Measurements from ENCODE around the gene WNT1. TPM values are rescaled to one million over a fixed set of nuclear protein-coding genes. Genes with fewer than 3 reads are reported as not detected.

WNT1 gene
- total RNA-seq, 4 donors from 2014 or later = not detected

- TF ChIP-seq CTCF (IDR thresholded peaks at IDR 0.05) (no peak), EP300 (IDR thresholded peaks at IDR 0.05) (no peak), POLR2A (IDR thresholded peaks at IDR 0.05) (no peak), POLR2AphosphoS5 (IDR thresholded peaks at IDR 0.05) (no peak)
- H3K27me3 ChIP-seq = no peaks in the 10 kb centered on the region
- DNase-seq (ENCODE audit: low spot score in 2 of 2) = no peak
- no peaks in the 10 kb centered on the region for H3K9me3 ChIP-seq
- H3K4me1 ChIP-seq = peaks cover 15% of the 10 kb centered on the region
- peaks cover 34% of the 10 kb centered on the region for H3K36me3 ChIP-seq
- H3K4me3 ChIP-seq = no peak overlapping the region
- H3K27ac ChIP-seq = no peak overlapping the region
Observed at GRCh38 chr12:49012739-49013138, 34.6 kb downstream of the WNT1 start.

GRCh38 chr12:49013428-49013827 is 35.3 kb downstream of the WNT1 start:
- Histone ChIP-seq H3K4me3 (no peak overlapping the region), H3K9me3 (no peaks in the 10 kb centered on the region), H3K27ac (no peak overlapping the region), H3K4me1 (peaks cover 19% of the 10 kb centered on the region), H3K27me3 (no peaks in the 10 kb centered on the region), H3K36me3 (peaks cover 34% of the 10 kb centered on the region)
- 91% methylated on average over 3 of the region's 3 CpGs for WGBS
- no peak for DNase-seq (ENCODE audit: low spot score in 2 of 2)
- TF ChIP-seq EP300 (IDR thresholded peaks at IDR 0.05) (no peak), POLR2A (IDR thresholded peaks at IDR 0.05) (no peak), POLR2AphosphoS5 (IDR thresholded peaks at IDR 0.05) (no peak), CTCF (IDR thresholded peaks at IDR 0.05) (no peak)

DNA sequence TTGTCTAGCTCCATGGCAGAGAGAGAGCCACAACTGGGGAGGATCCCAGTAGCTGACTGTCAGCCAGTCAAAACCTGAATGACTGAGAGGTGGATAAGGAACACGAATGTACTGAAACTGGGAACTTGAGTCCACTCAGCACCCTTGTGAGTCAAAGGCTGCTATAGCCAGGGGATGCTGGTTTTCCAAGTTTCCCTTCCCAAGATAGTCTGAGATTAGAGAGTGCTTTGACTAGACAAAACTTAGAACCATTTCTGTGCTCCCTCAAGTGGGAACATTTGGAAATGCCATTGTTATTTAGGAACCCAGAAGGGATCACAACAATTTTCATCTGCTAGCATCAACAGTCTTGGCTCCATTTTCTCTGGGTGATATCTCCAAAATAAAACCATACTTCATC is 36.4 kb downstream of the WNT1 start:
- 58% methylated on average over 1 of the region's 1 CpG for WGBS

DNA sequence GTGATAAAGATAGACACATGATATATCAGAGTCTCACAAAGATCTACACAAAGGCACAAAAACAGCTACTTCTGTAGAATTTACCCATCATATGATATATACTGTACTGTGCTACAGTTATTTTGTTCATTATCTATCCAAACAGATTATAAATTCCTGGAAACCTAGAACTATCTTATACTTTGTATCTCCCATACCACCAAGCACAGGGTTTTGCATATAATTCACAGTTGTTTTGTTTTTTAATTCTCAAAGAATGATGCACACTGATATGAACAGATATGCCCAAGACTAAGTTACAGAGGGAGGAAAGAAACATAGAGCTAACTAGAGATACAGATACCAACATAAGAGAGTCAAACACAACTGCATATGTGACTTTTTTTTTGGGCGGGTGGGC is 37.1 kb downstream of the WNT1 start:
- Histone ChIP-seq H3K4me1 (peaks cover 32% of the 10 kb centered on the region), H3K9me3 (no peaks in the 10 kb centered on the region), H3K4me3 (no peak overlapping the region), H3K27me3 (no peaks in the 10 kb centered on the region), H3K36me3 (peaks cover 28% of the 10 kb centered on the region), H3K27ac (no peak overlapping the region)
- TF ChIP-seq CTCF (IDR thresholded peaks at IDR 0.05) = no peak
- TF ChIP-seq POLR2AphosphoS5 (IDR thresholded peaks at IDR 0.05) = no peak
- TF ChIP-seq POLR2A (IDR thresholded peaks at IDR 0.05) = no peak
- no peak for TF ChIP-seq EP300 (IDR thresholded peaks at IDR 0.05)
- DNase-seq (ENCODE audit: low spot score in 2 of 2) = no peak
- WGBS = 92% methylated on average over 1 of the region's 1 CpG

More for the DNA sequence above, 36.4 kb downstream of the WNT1 start:
- Histone ChIP-seq H3K9me3 (no peaks in the 10 kb centered on the region), H3K27me3 (no peaks in the 10 kb centered on the region), H3K4me3 (no peak overlapping the region), H3K36me3 (peaks cover 34% of the 10 kb centered on the region), H3K4me1 (peaks cover 26% of the 10 kb centered on the region), H3K27ac (no peak overlapping the region)
- TF ChIP-seq POLR2AphosphoS5 (IDR thresholded peaks at IDR 0.05) = no peak
- TF ChIP-seq CTCF (IDR thresholded peaks at IDR 0.05) = no peak
- no peak for TF ChIP-seq POLR2A (IDR thresholded peaks at IDR 0.05)
- TF ChIP-seq EP300 (IDR thresholded peaks at IDR 0.05) = no peak
- no peak for DNase-seq (ENCODE audit: low spot score in 2 of 2)

DNA sequence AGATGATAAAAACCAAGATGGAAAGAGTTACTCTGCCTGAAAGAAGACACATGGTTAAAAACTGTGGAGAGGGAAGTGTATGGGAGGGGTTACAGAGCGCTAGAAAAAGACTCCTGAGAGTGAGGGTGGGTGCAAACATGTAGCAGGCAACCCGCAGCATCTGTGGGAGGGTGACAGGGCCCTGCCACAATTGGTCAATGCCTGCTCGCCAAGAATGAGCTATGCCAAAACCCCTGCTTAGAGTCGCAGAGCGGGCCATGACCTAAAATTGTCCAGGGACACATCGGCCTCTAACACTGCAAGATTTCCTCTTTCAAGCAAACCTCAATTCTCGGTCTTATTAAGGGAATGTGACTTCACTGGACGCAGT is 39.8 kb downstream of the WNT1 start:
- Histone ChIP-seq H3K4me3 (peak overlapping the region; percentile 89), H3K27me3 (no peaks in the 10 kb centered on the region), H3K4me1 (peaks cover 33% of the 10 kb centered on the region), H3K36me3 (peaks cover 27% of the 10 kb centered on the region), H3K9me3 (no peaks in the 10 kb centered on the region), H3K27ac (peak overlapping the region; percentile 92)
- DNase-seq (ENCODE audit: low spot score in 2 of 2) = peak in 1 of 2 donors; percentile 69
- no peak for TF ChIP-seq CTCF (IDR thresholded peaks at IDR 0.05)
- no peak for TF ChIP-seq POLR2AphosphoS5 (IDR thresholded peaks at IDR 0.05)
- WGBS = 0% methylated on average over 8 of the region's 8 CpGs
